ENCODE data around the gene CLMN.

GRCh38 chr14:95331708-95332408, 12.2 kb upstream of the CLMN start:
- TF ChIP-seq CTCF (IDR thresholded peaks at IDR 0.05): no peak
- TF ChIP-seq POLR2A (IDR thresholded peaks at IDR 0.05): no peak
